Esophagus squamous epithelium (tissue), 4 donors: ENCODE results near the gene IFT43.

Source experiments
- CTCF ChIP-seq, 6 experiments: fragments of 450-650 bp in 4 of 6; fragments of 200-600 bp in 2 of 6; sonication (generic) in 2 of 6; IDR thresholded peaks; one replicate each; pipeline ENCODE4 v1.5.1; 2016 to 2019; ENCODE audit warnings: antibody characterized with exemption in 6 of 6, mild to moderate bottlenecking in 4 of 6, moderate library complexity in 4 of 6
- POLR2A ChIP-seq, 4 donors: fragments of 450-650 bp; IDR thresholded peaks; one replicate each; pipeline ENCODE4 v1.6.1; 2017; ENCODE audit warnings: antibody characterized with exemption in 4 of 4, mild to moderate bottlenecking in 4 of 4, moderate library complexity in 3 of 4

- TF ChIP-seq CTCF (IDR thresholded peaks at IDR 0.05), result no peak
- no peak for TF ChIP-seq POLR2A (IDR thresholded peaks at IDR 0.05)
These were observed 77.8 kb downstream of the IFT43 start for GRCh38 chr14:76063327-76063726.
